DMS53 treated with DMSO at 0.1 percent for 48 hours (cell line): ENCODE results near the gene SRRD.

Source experiments
- DNase-seq: peaks from one replicate; lab custom pipeline; 2025; ENCODE audit not compliant: unreplicated experiment; lab: John Stamatoyannopoulos, UW

SRRD gene

GRCh38 chr22:26453216-26453615 is 30.5 kb upstream of the SRRD start:
- DNase-seq: no peak

DNA sequence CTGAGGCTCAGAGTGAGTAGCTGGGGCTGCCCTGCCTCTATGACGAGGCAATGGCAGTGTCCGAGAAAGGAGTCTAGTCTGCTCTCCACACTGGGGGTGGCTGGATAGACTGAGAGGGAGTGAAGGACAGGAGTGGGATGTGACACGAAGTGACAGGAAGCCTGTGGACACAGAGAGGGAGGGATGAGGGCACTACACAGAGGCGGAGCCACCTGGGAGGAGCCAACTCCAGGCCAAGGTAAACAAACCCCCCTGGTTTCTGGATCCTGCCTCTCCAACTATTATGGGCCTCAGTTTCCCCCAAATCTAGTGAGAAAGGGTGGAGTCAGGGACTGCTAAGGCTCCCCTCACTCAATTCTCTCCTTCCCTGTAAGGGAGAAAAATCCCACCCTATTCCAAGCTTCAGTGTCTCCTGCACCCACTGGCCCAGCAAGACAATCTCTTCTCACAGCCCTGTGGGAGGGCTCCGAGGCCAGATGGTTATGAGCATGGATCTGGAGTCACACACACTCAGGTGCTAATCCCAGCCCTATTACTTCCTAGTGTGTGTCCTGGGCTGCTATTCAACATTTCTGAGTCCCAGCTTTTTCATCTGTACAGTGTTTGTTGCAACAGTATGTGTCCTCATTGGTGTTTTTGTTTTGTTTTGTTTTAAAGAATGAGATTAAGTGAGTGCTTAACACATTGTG is 29.7 kb upstream of the SRRD start:
- DNase-seq: no peak

DNA sequence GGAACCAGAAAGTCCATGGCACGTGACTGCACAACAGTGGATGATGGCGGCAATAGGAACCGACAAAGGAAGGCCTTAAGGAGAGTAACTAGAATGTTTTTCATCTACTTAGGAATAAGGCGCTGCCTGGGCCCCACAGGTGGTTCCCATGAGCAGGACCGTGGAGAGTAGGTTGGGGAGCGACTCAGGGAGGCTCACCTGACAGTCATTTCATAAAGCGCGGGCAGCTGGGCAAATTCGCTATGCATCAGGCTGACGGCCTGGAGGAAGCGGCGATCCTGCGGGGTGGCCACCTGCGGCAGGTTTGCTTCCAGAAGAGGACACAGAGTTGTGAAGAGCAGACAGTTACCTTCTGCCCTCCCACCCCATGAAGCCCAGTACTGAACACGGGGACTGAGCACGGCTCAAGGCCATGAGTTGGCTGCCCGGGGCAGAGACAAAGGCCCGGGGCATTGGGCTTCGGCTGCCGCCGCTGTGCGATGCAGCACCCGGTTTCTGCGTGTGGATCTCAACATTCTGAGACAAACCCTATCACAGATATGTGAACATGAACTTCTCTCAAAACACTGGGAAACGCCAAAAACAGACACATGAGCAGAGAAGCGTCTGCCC is 25.9 kb upstream of the SRRD start:
- DNase-seq: no peak

DNA sequence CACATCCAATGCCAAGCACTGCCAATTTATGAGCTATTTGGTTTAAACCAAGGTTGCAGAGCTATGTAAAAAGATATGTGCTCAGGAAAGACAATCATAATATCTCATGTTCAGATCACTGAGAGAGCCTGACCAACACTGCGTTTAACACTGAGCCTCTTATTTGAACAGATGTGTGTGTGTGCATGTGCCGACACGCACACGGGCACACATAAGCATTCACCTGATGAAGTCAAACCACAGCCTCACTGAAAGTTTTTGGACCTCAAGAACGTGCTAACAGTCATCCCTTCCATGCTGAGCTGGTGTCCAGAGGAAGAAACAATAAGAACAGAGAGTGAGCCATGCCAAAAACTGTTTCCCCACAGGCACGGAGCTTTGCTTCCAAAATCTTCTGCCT is 23.5 kb upstream of the SRRD start:
- no peak for DNase-seq

DNA sequence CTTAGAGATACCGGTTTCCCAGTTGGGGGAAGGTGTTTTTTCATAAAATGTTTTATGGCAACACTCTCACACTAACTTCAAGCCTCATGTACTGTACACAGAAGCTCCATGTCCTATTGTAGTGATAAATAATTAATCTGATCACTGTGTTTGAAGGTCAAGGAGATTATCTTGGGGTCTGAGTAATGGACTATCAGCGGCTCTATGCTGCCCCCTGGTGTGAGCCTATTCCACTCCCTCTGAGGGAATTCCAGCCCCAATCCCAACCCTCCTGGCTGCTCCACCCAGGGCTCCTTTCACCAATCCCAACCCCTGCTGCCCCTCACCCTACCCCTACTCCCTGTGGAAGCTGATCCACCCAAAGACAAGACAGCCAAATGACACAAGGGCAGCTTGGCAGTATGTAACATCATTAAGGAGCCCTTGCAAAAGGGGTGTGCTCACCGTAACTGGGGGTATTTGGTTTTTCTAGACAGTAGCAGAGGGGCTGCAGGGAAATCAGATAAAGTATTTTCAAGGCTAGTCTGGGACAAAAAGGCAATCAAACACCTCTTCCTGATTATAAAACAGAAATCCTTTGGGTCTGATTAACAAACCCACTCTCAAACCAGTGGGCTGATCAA is 22.4 kb upstream of the SRRD start:
- DNase-seq: no peak

- no peak for DNase-seq
Measured at GRCh38 chr22:26462051-26462450, 21.6 kb upstream of the SRRD start.

GRCh38 chr22:26462641-26463040 is 21.0 kb upstream of the SRRD start:
- DNase-seq: no peak

DNA sequence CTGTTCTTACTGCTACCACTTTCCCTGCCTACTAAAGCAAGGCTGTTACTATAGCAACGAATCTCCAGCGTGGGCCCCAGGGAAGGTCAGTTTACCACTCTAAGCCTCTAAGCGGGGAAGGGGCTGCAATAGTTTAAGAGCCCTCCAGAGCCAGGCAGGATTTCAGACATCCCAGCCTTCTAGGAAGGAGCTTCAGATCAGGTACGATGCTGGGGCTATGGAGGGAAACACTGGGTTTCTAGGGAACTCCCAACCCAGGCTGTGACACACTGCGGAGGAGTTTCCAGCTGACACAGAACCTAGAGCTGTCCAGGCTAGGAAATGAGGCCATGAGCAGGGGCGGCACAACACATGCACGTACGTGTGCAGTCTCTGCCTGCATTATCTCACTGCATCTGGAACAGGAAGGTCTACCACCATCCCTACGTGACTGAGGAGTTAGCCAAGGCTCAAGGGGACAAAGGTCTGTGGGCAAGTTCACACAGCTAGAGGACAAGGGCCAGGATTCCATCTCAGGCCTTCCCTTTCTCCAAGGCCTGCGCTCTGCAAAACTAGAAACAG is 20.5 kb upstream of the SRRD start:
- DNase-seq: no peak

DNA sequence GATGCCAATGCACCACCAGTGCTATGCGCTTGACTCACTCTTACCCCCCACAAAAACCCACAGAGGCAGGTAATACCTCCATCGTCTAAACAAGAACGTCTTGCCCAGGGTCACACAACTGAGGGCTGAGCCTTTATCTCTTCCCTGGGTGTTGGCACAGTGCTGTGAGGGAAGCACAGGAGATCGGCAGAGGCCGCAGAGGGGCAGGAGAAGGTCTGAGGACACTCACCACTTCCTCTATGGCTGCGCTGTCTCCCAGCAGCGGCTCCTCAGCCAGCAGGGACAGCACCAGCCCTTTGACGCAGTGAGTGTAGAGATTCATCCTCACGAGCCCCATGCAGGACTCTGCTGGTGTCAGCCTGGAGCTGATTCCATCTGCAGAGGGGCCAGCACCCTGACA is 20.0 kb upstream of the SRRD start:
- DNase-seq: no peak

DNA sequence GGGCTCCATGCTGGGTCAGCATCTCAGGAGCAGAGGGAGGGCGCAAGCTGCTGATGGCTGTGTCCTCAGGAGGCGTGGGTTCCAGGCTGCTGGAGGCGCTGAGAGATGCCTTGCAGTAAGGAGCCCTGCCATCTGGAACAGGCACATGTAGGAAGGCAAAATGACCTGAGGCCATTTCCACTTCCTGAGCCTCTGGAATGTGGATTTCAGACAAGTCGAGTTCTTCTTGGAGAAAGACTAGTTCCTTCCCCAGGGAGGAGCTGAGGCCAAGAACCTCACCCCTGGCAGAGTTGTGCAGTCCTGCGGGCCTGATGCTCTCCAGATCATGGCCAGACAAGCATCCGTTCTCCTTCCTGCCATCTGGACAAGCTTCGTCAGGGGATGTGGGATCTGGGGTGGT is 19.4 kb upstream of the SRRD start:
- no peak for DNase-seq

DNA sequence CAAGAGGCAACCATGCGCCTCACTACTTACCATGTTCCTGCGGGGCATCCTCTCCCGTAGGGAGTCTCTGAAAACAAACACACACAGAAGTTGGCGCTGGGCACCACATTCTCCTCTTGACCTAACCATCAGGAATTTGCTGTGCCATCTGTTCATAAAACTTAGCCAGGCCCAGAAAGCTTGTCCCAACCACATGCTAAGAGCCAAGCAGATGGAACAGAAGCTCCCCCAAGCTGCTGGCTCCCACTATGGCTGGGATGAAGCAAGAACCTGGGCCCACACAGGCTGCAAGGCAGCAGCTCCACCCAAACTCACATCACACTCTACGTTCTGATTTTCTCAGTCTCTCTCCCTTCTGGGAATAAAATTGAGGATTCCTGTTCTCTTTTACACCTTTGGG is 17.5 kb upstream of the SRRD start:
- DNase-seq: no peak

DNA sequence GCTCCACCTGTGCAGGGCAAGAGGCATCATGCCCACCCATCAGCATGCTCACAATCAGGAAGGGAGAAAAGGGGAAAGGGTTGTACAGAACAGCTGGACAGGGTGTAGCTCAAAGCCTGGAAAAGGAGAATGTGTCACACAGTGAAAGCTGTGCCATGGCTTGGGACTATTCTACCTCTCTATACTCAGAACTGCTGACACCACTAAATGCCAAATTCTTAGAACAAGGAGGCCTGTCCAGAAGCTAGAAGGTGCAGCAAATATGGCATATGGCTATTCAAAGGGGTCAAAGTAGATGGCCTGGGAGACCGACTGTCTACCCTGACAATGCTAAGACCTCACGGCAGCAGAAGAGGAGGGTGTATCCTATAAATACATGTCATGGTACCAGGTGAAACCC is 12.9 kb upstream of the SRRD start:
- no peak for DNase-seq

DNA sequence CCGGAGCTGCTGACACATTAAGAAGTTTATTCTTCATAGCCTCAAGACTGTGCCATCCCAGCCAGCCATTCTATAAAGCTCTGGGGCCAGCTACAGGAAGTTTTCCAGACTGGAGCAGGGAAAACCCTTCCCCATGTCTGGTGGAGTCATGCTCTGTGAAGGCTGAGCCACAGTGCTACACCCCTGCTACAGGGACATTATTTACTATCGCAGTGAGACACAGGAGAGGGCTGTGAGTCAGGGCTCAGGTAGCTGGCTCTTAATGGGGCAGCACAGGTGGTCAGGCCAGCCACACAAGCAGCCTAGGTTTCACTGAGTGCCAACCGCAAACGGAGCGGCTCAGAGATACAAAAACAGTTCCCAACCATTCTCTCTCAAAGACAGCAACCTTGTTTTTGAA is 12.2 kb upstream of the SRRD start:
- peak; percentile 53 for DNase-seq

DNA sequence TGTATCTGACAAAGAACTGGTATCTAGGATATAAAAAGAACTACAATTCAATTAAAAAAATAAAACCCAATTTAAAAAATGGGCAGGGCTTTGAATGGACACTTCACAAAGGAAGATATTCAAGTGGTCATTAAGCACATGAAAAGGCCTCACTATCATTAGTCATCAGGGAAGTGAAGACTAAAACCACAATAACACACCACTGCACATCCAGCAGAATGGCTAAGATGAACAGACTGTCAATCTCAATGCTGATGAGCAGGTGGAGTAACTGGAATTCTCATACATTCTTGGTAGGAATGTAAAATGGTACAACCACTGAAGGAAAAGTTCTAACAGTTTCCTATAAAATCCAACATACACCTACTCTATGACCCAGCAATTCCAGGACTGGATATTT is 9.0 kb upstream of the SRRD start:
- peak; percentile 8 for DNase-seq

DNA sequence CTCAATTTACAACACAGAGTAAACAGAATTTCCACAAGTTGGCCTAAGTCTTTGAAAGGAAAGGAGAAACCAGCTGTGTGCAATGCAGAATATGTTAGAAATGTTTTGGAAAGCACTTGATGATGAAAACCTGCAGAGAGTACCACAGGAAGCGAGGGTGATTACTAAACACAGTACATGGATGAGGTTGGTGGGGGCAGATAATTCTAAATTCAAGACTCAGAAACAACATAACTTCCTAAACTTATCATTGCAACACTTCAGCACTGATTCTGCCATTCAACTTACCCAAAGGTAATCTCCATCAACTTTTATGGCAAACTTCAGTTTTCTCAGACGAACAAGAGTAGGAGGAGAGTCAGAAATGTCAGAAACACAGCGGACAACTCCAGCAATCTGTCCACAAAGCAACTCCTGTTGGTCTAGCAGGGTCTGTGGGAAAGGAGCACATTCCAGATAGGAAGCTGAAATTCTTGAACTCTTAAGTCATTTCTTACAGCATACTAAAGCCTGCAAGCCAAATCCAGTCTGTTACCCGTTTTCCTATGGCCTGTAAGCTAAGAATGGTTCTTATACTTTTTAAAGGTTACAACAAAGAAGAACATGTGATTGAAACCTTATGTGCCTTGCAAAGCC is 6.9 kb upstream of the SRRD start:
- DNase-seq: no peak

GRCh38 chr22:26477341-26477731 is 6.3 kb upstream of the SRRD start:
- no peak for DNase-seq

- DNase-seq: no peak
Measured at GRCh38 chr22:26479043-26479791, 4.5 kb upstream of the SRRD start.

GRCh38 chr22:26479792-26480610 is 3.7 kb upstream of the SRRD start:
- no peak for DNase-seq

- no peak for DNase-seq
Measured at GRCh38 chr22:26480611-26480932, 3.1 kb upstream of the SRRD start.

DNA sequence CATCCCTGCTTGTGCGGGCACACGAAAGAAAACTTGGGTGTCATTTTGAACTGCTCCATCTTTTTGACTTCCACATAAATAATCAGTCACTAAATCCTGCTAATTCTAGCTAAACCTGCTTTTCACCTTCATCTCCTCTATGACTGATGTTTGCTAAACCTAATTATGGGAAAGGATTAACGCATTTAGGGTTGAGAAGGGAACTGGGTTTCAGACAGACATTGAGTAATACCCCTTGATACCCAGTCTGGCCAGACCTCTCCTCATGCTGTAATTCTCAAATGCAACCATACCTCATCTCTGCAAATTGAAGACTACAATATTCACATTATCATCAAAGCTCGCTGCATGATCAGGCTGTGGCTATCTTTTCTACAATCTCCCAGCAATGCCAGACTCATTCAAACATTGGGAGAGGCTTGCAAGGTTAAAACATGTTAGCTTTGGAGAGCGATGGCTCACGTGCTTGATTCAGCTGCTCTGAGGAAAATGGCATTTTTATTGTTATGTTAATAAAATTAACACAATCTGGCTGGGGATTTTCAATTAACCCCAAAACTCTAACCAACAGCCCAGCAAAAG is 2.5 kb upstream of the SRRD start:
- DNase-seq: no peak
